Adrenal gland (tissue), 5 donors: ENCODE measurements around the gene KCNA5.

Source experiments
- POLR2A ChIP-seq, 2 donors: fragments of 450-650 bp; IDR thresholded peaks; one replicate each; pipeline ENCODE4 v1.6.1; 2017; ENCODE audit warnings: antibody characterized with exemption in 2 of 2, mild to moderate bottlenecking in 2 of 2, moderate library complexity in 1 of 2
- TF ChIP-seq, protein P1 (sequence below), 6 experiments: fragments of 450-650 bp in 4 of 6; fragments of 200-600 bp in 2 of 6; sonication (generic) in 1 of 6; IDR thresholded peaks; 1 replicate in 5 of 6; 2 replicates in 1 of 6; pipeline versions ENCODE4 v1.5.1 to v1.8.0; 2016 to 2021; ENCODE audit warnings: antibody characterized with exemption in 6 of 6, mild to moderate bottlenecking in 2 of 6, moderate library complexity in 1 of 6
- donor health status: DM: no; HTN: no; CAD: no.

DNA sequence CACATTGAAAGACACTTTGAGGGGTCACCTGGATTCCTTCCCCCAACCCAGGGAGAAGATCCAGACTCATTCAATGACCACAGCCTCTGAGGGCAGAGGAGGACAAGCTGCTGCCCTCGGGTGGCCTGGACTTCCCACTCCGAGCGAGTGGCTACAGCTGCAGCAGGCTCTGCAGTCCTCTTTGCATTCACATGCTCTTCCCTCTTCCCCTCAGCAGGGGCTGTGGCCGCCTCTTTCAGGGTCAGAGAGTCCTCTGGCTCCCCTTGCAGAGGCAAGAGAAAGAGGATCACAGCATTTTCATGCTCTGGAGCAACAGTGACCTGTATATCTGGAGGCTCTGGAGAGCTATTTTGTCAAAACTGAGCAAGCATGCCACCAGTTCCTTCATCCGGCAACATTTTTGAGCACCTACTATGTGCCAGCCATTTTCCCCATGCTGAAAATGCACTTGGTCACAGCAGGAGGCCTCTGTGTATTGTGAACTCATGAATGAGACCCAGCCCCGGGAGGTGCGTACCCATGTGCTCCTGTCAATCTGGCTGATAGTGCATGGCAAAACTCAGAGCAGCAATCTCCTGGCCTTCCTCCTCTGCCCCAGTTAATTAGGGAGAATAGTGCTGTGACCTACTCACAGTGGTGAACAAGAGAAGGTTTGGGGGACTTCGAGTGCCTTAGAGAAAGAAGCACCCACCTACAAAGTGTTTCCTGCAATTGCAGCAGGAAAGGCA is 42.9 kb upstream of the KCNA5 start:
- TF ChIP-seq, protein P1, sequence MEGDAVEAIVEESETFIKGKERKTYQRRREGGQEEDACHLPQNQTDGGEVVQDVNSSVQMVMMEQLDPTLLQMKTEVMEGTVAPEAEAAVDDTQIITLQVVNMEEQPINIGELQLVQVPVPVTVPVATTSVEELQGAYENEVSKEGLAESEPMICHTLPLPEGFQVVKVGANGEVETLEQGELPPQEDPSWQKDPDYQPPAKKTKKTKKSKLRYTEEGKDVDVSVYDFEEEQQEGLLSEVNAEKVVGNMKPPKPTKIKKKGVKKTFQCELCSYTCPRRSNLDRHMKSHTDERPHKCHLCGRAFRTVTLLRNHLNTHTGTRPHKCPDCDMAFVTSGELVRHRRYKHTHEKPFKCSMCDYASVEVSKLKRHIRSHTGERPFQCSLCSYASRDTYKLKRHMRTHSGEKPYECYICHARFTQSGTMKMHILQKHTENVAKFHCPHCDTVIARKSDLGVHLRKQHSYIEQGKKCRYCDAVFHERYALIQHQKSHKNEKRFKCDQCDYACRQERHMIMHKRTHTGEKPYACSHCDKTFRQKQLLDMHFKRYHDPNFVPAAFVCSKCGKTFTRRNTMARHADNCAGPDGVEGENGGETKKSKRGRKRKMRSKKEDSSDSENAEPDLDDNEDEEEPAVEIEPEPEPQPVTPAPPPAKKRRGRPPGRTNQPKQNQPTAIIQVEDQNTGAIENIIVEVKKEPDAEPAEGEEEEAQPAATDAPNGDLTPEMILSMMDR (IDR thresholded peaks at IDR 0.05), result no peak
- no peak for TF ChIP-seq POLR2A (IDR thresholded peaks at IDR 0.05)
